ENCODE measurements around the gene TOR2A. TPM values are rescaled to one million over a fixed set of nuclear protein-coding genes. Genes with fewer than 3 reads are reported as not detected.

Gene TOR2A
- total RNA-seq, 1 experiment from 2014 or later = 13.2 TPM

GRCh38 chr9:127763918-127764384 lies 28.9 kb upstream of the TOR2A start:
- Histone ChIP-seq H3K23ac (ENCODE audit: insufficient read length, low read depth, low read length) (no peak overlapping the region), H3K56ac (ENCODE audit: insufficient read length, low read depth, low read length) (no peak overlapping the region), H3K4me1 (ENCODE audit: insufficient read depth, low read length) (peaks cover 7% of the 10 kb centered on the region; the same call in 1 of the 2 replicates), H2BK5ac (ENCODE audit: insufficient read length, low read length) (no peak overlapping the region), H3K9me3 (ENCODE audit: control insufficient read depth, low read depth, low read length) (no peaks in the 10 kb centered on the region), H3K27ac (ENCODE audit: insufficient read length, low read depth, low read length) (no peak overlapping the region), H3K79me1 (ENCODE audit: insufficient read depth, low read depth, low read length, poor library complexity, severe bottlenecking) (no peaks in the 10 kb centered on the region), H4K91ac (ENCODE audit: insufficient read length, low read depth, low read length) (no peak overlapping the region), H2AK5ac (ENCODE audit: insufficient read length, low read length) (no peak overlapping the region), H2BK15ac (ENCODE audit: low read depth, low read length) (no peak overlapping the region), H4K8ac (replicated peaks; ENCODE audit: insufficient read length, low read depth, low read length) (no peak overlapping the region), H3K14ac (ENCODE audit: insufficient read depth, low read length) (no peak overlapping the region), H3K79me2 (ENCODE audit: insufficient read depth, low read length) (no peaks in the 10 kb centered on the region), H2BK20ac (ENCODE audit: low read depth, low read length, poor library complexity, severe bottlenecking) (no peak overlapping the region), H3K4ac (ENCODE audit: low read depth, low read length) (no peak overlapping the region), H2AFZ (ENCODE audit: low read length) (no peak overlapping the region), H2BK12ac (ENCODE audit: insufficient read length, low read depth, low read length) (no peak overlapping the region), H3K23me2 (ENCODE audit: insufficient read length, low read depth, low read length, poor library complexity, severe bottlenecking) (no peaks in the 10 kb centered on the region), H4K5ac (ENCODE audit: insufficient read length, low read depth, low read length) (no peak overlapping the region), H3T11ph (ENCODE audit: low read length) (no peak overlapping the region), H3K4me2 (ENCODE audit: insufficient read depth, insufficient read length, low read length) (no peak overlapping the region), H3K27me3 (ENCODE audit: insufficient read depth, low read length) (no peaks in the 10 kb centered on the region), H3K9ac (ENCODE audit: extremely low read depth, insufficient read length, low read length) (no peak overlapping the region), H4K20me1 (ENCODE audit: control insufficient read depth, insufficient read depth, insufficient read length) (no peaks in the 10 kb centered on the region), H2BK120ac (ENCODE audit: low read depth, low read length, poor library complexity, severe bottlenecking) (no peak overlapping the region), H3K18ac (ENCODE audit: insufficient read length, low read depth, low read length) (no peak overlapping the region)
- peak; percentile 72 for TF ChIP-seq CTCF (conservative IDR thresholded peaks at IDR 0.05)
- WGBS (ENCODE audit: extremely low coverage, insufficient read length, low lambda C conversion rate) = no CpG with 5 or more reads among the region's 7 CpGs
- Mint-ChIP-seq H3K4me3 (peak overlapping the region in 1 of 2 experiments; percentile 25; a peak in 1 of 5 replicates), H3K27ac (peak overlapping the region in 2 of 3 experiments; percentile 12 to 65; a peak in 3 of 7 replicates), H3K9me3 (no peaks in the 10 kb centered on the region; a peak in 1 of 5 replicates), H3K4me1 (peaks cover 39 to 51% of the 10 kb centered on the region in 2 experiments), H3K36me3 (ENCODE audit: insufficient read depth in 1 of 3, low read depth in 3 of 3) (no peaks in the 10 kb centered on the region), H3K27me3 (ENCODE audit: low read depth) (peaks cover 6% of the 10 kb centered on the region)
- peak; percentile 80 for DNase-seq
